Retinal pigment epithelial cell (primary cell): ENCODE data around the gene TENM4.

Source experiments
- DNase-seq: peaks from one replicate; pipeline ENCODE4 v3.0.0-alpha.2; 2010; ENCODE audit warnings: low read depth
- H3K4me3 ChIP-seq: 2 replicates; pipeline ENCODE4 v1.5.1; 2011; ENCODE audit warnings: mild to moderate bottlenecking, low read length, control low read depth, moderate library complexity
- TF ChIP-seq, protein P1 (sequence below): conservative IDR thresholded peaks from 2 replicates; pipeline ENCODE4 v1.5.1; 2011; ENCODE audit warnings: low read depth, low read length, control low read depth, inconsistent platforms

TENM4 gene

DNA sequence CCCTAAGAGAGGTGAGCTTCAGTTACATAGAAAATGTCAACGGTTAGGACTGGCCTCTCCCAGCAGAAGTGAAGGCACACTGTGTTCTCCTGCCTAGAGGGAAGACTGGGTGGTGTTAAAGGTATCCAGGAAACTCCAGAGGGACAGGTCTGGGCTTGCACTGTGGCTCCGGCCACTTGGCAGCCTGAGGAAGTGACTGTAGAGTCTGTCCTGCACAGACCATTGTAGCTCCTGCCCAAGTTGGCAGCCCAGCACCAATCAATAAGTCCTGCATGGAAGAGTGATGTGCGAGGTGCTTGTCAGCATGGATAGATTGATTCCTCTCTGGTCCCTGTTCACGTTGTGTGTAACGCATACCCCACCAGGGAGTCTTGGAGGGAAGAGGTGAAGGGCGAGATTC is 284.8 kb downstream of the TENM4 start:
- H3K4me3 ChIP-seq: no peak overlapping the region
- DNase-seq: no peak
- TF ChIP-seq, protein P1, sequence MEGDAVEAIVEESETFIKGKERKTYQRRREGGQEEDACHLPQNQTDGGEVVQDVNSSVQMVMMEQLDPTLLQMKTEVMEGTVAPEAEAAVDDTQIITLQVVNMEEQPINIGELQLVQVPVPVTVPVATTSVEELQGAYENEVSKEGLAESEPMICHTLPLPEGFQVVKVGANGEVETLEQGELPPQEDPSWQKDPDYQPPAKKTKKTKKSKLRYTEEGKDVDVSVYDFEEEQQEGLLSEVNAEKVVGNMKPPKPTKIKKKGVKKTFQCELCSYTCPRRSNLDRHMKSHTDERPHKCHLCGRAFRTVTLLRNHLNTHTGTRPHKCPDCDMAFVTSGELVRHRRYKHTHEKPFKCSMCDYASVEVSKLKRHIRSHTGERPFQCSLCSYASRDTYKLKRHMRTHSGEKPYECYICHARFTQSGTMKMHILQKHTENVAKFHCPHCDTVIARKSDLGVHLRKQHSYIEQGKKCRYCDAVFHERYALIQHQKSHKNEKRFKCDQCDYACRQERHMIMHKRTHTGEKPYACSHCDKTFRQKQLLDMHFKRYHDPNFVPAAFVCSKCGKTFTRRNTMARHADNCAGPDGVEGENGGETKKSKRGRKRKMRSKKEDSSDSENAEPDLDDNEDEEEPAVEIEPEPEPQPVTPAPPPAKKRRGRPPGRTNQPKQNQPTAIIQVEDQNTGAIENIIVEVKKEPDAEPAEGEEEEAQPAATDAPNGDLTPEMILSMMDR: no peak

DNA sequence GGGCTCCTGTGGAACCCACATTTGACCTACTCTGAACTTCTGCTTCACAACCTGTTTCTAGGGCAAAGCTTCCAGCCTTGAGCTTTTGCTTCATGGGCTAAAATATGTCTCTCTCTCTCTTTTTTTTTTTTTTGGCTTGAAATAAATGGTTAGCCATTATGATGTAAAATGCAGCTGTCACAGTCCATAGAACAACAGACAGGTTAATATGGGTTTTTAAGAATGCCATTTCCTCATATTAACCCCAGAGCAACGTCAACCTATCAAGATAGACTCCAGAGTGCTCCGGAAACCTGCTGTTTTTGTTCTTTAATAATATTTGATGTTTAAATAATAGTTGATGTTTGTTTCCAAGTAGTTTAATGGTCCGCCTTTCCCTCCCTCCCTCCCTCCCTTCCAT is 285.6 kb downstream of the TENM4 start:
- no peak overlapping the region for H3K4me3 ChIP-seq
- no peak for DNase-seq
- TF ChIP-seq, protein P1: no peak

DNA sequence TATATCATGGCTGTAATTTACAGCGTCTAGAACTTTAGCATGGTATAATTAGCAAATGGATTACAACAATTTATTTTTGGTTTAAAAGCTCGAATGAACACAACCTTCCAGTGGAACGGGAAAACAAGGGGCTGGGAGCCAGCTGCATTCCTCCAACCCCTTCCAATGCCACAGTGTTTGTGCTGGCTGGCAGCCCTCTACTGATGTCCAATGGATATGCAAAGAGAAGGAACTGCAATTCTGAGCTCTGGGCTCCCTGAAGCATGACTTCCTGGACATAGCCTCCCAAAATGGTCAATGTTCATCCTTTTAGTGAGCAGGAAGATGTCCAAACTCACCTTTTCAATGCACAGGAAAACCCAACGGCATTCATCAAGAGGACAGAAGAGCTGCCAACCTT is 288.3 kb downstream of the TENM4 start:
- TF ChIP-seq, protein P1: no peak
- no peak for DNase-seq
- no peak overlapping the region for H3K4me3 ChIP-seq

DNA sequence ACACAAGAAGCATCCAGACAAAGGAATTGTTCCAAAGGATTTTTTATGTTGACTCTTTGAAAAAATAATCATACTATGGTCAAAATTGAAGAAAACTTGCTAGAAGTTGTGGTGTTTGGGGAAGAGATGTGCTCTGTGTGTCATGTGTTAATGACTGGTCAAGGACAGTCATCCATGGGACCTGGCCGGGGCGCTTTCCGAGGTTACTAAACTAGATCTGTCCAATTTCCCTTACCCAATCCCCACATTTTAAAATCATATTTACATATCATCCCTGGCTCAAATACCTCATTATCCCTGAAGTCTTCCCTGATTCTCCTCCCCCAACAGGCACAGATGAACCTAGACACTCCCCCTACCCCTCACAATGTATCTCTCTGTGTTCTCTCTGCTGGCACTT is 289.4 kb downstream of the TENM4 start:
- TF ChIP-seq, protein P1: no peak
- no peak overlapping the region for H3K4me3 ChIP-seq
- no peak for DNase-seq

DNA sequence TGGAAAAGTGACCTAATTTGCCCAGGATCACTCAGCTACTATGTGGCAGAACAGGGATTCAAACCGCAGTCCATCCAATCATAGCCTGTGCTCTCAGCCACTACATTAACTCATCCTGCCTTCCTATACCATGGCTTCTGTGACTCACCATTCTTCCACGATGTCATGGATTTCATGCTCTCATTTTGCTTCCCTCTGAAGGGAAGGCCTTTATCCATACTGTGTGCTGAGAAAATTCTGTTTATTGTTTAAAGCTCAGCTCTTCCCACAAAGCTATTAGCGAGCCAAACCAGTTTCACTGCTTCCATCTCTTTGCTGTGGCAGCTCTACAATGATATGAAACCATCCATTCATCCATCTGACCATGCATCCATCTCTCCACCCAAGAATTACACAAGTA is 289.9 kb downstream of the TENM4 start:
- TF ChIP-seq, protein P1: no peak
- no peak for DNase-seq
- H3K4me3 ChIP-seq: no peak overlapping the region

DNA sequence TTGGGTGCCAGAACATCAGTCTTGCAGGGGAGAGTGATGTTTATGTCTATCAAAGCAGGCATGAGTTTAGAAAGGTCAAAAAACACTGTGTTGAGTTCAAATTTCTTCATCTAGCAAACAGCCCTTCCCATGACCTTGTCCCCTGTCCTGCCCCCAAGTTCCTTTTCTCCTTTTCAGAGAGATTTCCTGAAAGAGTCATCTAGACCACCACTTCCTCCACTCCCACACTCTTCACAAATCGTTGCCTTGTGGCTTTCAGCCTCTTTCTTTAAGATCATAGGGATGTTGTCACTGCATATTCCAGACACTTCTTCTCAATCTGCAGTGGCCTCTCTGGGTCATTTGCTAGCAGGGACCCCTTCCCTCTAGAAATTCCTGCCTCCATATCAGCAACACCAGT is 290.5 kb downstream of the TENM4 start:
- no peak overlapping the region for H3K4me3 ChIP-seq
- TF ChIP-seq, protein P1: no peak
- no peak for DNase-seq

DNA sequence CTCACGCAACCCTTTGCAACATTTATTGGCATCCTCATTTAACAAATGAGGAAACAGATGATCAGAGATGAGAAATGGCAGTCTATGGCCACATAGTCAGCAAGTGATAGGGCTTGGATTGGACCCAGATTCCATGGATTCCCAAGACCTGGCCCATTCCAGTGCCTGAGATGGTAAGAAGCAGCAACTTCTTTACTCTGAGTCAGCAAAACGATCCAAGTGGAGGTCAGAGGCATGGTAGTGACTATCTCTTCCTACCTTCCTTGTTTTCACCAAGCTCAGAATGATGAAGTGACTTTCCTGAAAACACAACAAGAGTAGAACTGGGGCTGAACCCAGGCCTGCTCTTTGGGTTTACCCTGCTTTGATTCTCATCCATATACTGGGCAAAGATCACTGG is 293.1 kb downstream of the TENM4 start:
- H3K4me3 ChIP-seq: no peak overlapping the region
- TF ChIP-seq, protein P1: no peak
- DNase-seq: no peak
